Activated CD8-positive, alpha-beta memory T cell treated with anti-CD3 and anti-CD28 coated beads, Interleukin-2, amount 50 U/mL, for 24 hours (primary cell): ENCODE results near the gene TSBP1.
"Not testable (repeated sequence)": the region's sequence is repeated elsewhere in the genome, so short reads cannot be mapped to it uniquely, and the experiment has no call there.

Source experiments
- DNase-seq: peaks from one replicate; pipeline ENCODE4 v3.0.0-alpha.2; 2020; ENCODE audit errors: extremely low read depth

The TSBP1 gene

DNA sequence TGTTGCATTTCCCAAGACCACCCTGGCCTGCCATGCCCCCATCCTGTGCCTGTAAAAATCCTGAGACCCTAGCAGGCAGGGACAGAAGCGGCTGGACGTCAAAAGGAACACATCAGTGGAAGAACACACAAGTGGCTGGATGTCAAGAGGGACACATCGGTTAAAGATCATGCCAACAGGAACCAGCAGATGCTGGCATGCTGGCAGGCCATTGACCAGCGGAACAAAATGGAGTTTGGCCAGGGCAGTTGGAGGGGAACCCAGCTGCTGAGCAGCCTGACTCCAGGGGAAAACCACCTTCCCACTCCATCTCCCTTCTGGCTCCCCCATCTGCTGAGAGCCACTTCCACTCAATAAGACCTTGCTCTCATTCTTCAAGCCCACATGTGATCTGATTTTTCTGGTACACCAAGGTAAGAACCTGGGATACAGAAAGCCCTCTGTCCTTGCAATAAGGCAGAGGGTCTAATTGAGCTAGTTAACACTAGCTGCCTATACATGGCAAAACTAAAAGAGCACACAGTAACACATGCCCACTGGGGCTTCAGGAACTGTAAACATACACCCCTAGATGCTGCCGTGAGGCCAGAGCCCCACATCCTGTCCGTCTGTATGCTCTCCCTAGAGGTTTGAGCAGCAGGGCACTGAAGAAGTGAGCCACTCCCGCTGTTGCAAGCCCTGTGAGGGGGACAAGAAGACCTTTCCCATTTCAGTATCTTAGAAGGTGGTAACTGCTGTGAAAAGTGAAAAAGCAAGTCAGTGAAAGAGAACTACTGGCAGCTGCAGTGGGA, 4.2 kb upstream of the TSBP1 start:
- no peak for DNase-seq

DNA sequence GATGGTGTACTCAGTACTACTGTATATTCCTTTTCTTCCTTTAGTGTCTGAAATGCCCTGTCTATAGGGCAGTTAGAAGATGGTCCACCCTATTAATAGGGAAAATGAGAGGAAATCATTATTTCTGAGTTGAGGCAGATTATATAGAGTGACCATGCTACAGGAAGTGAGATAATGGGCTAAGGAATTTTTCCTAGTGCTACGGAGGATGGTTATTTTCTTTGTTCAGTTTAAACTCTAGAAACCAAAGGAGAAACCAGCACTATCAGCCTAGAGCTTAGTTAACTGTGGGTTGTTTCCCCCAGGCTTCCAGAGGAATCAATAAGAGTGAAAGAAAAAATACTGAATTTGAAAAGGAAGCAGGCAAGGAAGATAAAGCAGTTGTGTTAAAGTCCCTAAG, 474 bp downstream of the TSBP1 start:
- no peak for DNase-seq

DNA sequence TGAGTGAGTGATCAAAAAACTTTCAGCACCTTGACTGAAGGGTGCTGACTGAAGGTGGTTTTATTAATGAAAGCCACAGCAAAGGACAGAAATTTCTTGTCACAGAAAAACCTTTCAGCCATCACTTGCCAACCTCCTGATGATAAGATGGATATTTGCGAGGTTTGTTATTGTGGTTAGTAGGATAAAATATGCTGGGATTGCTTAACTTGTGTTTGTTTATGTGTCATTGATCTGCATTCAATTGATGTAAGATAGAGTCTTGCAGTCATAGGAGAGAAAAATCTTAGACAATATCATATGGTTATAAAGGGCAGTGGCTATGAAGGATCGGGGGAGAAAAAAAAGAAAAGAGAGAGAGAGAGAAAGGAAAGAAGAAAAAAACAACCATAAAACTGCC, 1.2 kb downstream of the TSBP1 start:
- DNase-seq = no peak

DNA sequence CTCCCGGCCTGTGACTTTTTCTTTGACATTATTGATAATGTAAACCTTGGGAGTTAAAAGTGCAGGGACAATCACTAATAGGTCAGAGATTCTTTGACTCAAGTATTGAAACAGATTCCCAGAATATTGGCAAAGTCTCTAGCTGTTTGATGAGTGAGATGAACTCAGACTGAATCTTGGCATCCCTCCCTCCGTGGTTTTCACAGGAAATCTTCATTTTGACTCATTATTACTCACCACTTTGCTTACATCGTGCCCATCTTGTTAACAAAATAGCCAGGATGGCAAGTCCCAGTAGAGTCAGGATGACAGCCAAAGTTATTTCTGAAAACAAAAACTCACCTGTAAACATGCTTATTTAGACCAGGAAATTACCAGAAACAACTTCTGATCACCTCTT, 2.0 kb downstream of the TSBP1 start:
- DNase-seq = no peak

DNA sequence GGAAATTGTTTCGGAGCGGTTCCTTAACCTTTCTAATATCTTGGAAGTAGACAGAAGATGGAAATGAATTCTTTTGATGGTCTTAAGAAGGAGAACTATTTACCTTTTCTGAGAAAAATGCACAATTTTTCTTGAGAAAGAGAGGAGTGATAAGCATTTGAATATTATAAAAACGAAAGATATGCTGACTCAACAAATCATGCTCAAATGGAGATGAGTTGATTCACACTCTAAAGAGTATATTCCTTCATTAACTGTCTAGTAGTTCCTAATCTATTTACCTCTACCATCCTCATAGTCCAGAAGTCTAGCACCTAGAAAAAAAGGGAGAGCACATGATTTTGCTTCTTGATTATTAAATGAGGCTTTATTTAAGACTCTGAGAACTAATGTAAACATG, 4.1 kb downstream of the TSBP1 start:
- no peak for DNase-seq

DNA sequence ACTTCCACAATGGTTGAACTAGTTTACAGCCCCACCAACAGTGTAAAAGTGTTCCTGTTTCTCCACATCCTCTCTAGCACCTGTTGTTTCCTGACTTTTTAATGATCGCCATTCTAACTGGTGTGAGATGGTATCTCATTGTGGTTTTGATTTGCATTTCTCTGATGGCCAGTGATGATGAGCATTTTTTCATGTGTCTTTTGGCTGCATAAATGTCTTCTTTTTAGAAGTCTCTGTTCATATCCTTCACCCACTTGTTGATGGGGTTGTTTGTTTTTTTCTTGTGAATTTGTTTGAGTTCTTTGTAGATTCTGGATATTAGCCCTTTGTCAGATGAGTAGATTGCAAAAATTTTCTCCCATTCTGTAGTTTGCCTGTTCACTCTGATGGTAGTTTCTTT, 12.5 kb downstream of the TSBP1 start:
- not testable (repeated sequence) for DNase-seq

DNA sequence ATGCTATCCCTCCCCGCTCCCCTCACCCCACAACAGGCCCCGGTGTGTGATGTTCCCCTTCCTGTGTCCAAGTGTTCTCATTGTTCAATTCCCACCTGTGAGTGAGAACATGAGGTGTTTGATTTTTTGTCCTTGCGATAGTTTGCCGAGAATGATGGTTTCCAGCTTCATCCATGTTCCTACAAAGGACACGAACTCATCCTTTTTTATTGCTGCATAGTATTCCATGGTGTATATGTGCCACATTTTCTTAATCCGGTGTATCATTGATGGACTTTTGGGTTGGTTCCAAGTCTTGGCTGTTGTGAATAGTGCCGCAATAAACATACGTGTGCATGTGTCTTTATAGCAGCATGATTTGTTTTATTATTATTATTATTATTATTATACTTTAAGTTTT, 13.2 kb downstream of the TSBP1 start:
- DNase-seq = not testable (repeated sequence)

DNA sequence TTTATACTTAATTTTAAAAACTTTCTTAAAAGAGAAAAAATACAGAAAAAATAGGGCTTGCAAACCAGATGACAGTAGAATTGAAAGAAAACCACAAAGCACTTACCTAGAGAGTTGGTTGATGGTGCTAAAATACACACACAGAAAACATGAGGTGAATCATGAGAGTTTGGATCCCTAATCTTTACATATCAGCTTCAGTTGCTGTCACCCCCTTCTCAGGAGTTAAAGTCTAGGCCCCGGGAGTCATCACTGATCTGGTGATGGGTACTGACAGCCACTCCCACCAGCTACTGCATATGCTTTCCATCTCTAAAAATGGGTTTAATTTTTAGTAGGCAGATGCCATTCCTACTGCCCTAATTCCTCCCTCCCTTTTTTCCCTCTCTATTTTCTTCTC, 16.7 kb downstream of the TSBP1 start:
- DNase-seq = no peak

DNA sequence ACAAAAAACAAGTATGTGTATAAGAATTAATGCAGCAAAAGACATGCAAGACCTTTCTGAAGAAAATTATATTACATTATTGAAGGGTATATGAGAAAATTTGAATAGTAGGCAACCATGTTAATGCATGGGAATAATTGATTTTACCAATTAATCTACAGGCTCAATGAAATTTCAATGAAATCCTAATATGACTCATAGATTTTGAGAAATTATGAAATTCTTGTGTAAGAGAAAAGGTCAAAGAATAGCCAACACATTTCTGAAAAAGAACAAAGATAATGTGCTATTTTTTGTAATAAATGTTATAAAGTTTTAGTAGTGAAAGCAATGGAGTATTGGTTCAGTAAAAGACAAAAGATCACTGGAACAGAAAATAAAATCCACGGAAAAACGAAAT, 18.4 kb downstream of the TSBP1 start:
- DNase-seq = no peak

DNA sequence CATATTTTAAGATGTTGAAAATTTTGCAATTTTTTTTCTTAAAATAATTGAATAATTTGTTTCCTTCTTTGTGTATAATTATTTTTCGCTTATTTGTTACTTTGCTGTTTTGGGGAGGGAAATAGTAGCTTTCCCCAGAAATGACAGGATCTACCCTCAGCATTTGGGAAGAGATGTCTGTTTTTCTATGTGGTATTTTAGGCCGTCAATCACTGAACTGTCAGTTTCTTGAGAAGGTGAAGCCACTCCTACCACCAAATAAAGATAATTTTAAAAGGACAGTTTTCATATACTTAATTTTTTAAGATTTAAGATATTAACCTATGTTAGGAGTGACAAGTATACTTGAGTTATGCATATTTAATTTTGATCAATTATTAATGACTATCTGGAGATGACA, 31.5 kb downstream of the TSBP1 start:
- DNase-seq = no peak

DNA sequence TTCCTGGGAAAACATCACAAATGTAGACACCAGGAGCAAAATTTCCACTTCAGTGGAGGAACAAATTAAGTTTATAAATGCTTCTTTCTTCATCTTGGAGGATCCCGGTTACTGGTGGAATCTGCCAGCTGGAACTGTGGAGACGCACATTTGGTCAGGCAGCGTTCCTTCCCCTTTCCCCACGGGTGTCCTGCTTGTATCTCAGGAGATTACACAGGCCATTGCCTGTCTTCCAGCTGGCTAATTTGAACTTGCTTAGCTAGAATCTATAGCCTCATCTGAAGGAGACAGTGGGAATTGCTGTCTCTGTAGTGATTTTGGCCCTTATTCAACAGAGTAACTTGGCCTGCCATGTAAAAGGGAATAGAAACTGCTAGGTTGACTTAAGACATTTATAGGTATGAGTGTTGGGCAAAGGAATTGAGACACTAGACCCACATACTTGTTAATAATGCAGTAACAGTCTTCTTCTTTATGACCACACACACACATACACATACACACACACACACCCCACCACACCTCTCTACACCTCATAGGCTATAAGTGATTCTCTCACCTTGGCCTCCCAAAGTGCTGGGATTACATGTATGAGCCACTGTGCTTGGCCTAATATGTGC, 34.4 kb downstream of the TSBP1 start:
- DNase-seq = no peak

DNA sequence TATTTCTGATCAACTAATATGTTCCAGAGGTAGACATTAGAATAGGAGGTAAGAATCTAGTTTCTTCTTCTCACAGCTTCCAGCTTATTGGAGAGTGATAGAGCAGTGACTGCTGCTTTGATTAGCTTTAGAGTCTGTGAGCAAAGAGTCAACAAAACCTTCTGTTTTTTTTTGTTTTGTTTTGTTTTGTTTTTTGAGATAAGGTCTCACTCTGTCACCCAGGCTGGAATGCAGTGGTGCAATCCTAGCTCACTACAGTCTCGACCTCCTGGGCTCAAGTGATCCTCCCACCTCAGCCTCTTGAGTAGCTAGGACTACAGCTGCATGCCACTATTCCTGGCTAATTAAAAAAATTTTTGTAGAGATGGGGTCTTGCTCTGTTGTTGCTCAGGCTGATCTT, 39.3 kb downstream of the TSBP1 start:
- no peak for DNase-seq

DNA sequence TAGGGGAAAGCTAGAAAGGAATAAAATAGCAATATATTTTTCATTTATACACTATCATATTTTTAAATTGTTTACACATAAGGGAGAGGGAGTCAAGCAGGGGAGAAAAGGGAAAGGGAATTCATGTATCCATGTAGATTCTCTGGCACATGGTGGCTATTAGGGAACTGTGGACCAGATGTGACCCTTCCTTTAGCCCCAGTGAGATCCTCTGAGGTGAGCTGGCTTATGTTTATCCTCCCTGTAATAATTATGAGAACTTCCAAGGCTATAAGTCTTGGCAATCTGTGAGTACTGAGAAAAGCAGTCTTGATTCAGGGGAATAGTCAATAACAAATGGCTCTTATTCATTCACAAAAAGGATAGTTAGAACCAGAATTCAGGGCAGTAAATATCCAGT, 42.6 kb downstream of the TSBP1 start:
- DNase-seq = no peak

DNA sequence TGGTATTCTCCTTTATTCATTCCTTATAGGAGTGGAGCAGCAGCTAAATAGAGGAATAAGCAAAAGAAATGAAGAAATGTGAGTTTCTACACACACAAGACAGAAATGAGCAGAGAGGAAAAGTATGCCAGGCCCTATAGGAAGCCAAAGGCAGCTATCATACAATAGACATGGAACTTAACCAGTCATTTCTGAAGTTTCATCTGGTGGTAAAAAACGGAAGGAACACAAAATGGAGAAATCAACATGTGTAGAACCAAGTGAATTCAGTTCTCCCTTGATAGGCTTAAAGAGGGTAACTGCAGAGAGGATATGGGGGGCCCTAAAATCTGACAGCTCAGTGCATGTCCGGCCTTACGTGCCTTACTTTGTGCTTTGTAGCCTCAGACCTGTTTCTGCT, 44.6 kb downstream of the TSBP1 start:
- no peak for DNase-seq

DNA sequence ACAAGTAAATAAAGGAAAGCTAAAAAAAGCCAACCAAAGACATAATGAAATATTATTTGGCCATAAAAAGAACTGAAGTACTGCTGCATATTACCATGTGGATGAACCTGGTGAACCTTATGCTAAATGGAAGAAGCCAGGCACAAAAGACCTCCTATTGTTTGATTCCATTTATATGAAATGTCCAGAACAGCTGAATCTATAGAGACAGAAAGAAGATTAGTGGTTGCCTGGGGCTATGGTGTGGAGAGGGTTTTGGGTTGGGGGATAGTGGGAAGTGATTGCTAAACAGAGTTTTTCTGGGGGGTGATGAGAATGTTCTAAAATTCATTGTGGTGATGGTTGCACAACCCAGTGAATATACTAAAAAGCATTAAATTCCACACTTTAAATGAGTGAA, 53.2 kb downstream of the TSBP1 start:
- DNase-seq = no peak

DNA sequence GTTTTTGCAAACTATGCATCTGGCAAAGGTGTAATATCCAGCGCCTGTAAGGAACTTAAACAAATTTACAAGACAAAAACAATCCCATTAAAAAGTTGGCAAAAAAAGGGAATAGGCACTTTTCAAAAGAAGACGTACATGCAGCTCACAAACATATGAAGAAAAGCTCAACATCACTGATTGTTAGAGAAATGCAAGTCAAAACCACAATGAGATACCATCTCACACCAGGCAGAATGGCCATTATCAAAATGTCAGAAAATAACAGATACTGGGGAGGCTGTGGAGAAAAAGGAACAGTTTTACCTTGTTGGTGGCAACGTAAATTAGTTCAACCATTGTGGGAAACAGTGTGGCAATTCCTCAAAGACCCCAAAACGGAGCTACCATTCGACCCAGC, 54.2 kb downstream of the TSBP1 start:
- DNase-seq = no peak

DNA sequence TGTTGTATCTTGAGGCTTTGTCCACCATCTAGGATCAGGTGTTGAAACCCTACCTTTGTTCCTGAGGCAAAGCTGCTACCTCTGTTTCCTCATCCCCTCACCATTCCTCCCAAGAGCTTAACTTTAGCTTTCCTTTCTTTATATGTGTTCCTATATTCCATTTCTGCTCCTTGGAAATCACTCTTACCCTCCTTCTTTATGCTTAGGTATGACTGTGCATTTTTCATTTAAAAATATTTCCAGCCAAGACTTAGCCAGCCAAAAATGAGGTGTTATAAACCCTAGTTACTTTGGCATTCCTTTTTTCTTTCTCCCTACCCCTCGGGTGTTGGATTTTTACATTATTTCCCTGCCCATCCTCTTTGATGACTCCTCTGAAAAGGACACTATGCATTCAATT, 57.7 kb downstream of the TSBP1 start:
- DNase-seq = no peak

DNA sequence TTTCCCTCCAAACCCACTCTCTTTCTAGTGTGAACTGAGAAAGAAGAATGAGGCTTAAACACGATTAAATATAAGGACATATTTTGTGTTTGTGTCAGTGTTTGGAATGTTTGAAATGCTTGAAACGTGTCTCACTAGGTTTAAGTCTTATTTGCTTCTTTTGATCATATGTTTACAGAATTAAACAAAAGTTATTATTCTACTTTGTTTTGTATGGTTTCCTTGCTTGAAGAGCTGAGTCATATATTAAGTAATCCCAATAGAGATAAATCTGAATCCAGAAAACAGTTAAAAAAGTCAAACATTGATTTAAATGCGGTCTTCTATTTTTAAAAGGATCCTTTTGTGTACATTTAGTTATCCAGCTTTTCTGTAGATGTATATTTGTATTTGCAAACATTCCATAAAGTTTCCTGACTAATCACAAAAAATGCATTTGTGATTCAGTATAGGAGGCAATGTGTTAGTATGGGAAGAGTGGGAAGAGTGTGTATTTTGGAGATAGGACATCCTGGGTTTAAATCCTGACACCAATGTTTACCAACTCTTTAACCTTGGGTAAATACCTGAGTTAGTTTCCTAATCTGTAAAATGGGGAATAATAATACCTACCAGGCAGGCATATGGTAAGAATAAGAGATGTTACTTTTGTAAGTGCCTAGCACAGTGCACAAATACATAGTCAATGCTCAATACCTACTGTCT, 72.9 kb downstream of the TSBP1 start:
- DNase-seq = no peak

DNA sequence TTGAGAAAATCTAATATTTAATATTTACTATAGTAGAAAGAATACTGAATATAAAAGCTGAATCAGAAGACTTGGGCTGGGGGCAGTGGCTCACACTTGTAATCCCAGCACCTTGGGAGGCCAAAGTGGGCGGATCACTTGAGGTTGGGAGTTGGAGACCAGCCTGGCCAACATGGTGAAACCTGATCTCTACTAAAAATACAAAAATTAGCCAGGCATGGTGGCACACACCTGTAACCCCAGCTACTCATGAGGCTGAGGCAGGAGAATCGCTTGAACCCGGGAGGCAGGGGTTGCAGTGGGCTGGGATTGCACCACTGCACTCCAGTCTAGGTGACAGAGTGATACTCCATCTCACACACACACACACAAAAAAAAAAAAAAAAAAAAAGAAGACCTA, 76.7 kb downstream of the TSBP1 start:
- not testable (repeated sequence) for DNase-seq

DNA sequence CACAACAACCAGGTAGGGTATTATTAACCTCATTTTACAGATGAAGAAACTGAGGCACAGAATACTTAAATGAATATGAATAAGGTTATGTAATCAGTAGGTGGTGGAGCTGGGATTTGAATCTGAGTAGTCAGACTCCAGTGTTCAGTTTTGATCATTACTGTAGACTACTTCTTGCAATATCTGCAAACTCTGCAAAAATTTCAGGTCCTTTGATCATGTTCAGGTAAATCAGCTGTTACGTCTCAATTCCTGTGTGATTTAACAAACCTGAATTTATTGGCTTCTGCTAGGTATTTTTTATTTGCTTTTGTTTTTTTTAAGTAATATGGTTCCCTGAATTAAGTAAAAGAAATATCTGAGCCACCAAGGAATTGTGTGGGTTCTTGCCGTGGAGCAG, 77.1 kb downstream of the TSBP1 start:
- no peak for DNase-seq

DNA sequence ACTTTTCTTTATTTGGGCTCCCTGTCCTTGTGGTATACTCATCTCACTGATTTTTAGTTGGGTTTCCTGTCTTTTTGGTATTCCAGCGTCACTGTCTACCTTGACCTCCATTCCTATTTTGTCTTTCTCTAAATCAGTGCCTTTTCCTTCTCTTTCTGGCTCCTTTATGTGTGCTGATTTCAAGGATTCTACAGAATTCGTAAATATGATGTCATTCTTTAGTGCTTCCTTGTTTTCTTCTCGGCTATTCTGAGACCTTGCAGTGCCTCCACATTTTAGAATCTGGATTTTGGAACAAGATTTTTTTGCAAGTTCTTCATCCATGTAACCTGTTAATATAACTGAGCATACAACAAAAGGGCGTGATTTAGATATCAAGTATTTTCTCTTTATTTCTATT, 78.0 kb downstream of the TSBP1 start:
- DNase-seq = no peak

DNA sequence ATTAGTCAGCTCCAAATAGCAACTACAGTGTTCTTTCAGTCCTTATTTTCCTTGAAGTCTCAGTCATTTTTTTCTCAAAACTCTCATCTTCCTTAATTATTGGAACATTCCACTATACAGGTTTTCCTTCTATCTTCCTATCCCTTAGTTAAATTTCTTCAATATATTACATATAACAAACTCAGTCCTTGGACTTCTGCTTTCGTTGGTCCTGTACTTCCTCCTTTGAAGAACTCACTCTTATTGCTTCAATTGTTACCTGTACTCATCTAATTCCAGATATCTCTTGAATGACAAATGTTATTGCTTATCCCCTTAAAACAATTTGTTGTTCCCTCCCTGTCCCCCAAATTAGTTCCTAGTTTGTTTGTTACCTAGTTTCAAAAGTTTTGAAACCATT, 80.2 kb downstream of the TSBP1 start:
- no peak for DNase-seq

DNA sequence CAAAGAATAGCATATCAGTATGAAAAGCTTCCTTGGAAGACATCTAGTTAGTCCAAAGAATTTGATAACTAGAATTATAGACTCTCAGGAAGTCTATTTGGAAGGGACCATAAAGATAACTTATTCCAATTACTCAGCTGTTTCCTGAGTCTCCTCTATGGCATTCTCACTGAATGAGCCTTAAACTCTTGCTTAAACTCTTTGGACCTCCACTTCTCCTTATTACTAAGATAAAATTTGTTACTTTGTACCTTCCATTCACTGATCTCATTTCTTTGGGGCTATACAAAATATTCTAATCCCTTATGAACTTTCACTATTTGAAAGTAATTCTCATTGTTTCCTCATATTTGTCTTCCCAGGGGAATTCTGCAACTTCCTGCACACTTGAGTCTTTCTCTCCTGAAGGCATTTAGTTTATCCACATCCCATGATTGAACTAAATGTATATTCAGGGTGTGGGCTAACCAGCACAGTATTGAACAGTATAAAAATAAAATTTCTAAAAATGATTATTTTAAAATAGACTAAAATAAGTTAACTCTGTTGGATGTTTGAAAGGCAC, 80.7 kb downstream of the TSBP1 start:
- no peak for DNase-seq
